Stimulated activated CD4-positive, alpha-beta T cell treated with anti-CD3 and anti-CD28 coated beads, Interleukin-2, amount 100 ng/mL, for 48 hours (primary cell): Measurements from ENCODE around the gene LIN9.

ENCODE experiments used
- DNase-seq, 2 donors: peaks; one replicate each; pipeline ENCODE4 v3.0.0-alpha.2; 2020

LIN9 gene

GRCh38 chr1:226318471-226318870 is 9.5 kb upstream of the LIN9 start:
- no peak for DNase-seq

- no peak for DNase-seq
Observed at GRCh38 chr1:226314055-226314454, 5.1 kb upstream of the LIN9 start.

GRCh38 chr1:226312065-226312464 is 3.1 kb upstream of the LIN9 start:
- DNase-seq: no peak

GRCh38 chr1:226311376-226311775 is 2.4 kb upstream of the LIN9 start:
- no peak for DNase-seq

- DNase-seq: no peak
Observed at GRCh38 chr1:226310637-226311195, 1.8 kb upstream of the LIN9 start.

- DNase-seq: no peak
Observed at GRCh38 chr1:226310245-226310540, 1.2 kb upstream of the LIN9 start.

GRCh38 chr1:226309398-226310244 is 657 bp upstream of the LIN9 start:
- DNase-seq: no peak

GRCh38 chr1:226308166-226308722 is 720 bp downstream of the LIN9 start:
- DNase-seq: peak; percentile 10 to 28

- DNase-seq: no peak
Observed at GRCh38 chr1:226306425-226306824, 2.5 kb downstream of the LIN9 start.

- no peak for DNase-seq
Observed at GRCh38 chr1:226305184-226305583, 3.8 kb downstream of the LIN9 start.

- no peak for DNase-seq
Observed at GRCh38 chr1:226304291-226304955, 4.5 kb downstream of the LIN9 start.

GRCh38 chr1:226302731-226303130 is 6.2 kb downstream of the LIN9 start:
- no peak for DNase-seq

GRCh38 chr1:226296911-226297310 is 12.1 kb downstream of the LIN9 start:
- no peak for DNase-seq

- no peak for DNase-seq
Observed at GRCh38 chr1:226293553-226293920, 15.4 kb downstream of the LIN9 start.

- DNase-seq: no peak
Observed at GRCh38 chr1:226292874-226293552, 16.0 kb downstream of the LIN9 start.

GRCh38 chr1:226287587-226287986 is 21.4 kb downstream of the LIN9 start:
- DNase-seq: no peak

- no peak for DNase-seq
Observed at GRCh38 chr1:226281058-226281457, 27.9 kb downstream of the LIN9 start.

- DNase-seq: no peak
Observed at GRCh38 chr1:226279498-226279897, 29.5 kb downstream of the LIN9 start.

GRCh38 chr1:226277897-226278296 is 31.1 kb downstream of the LIN9 start:
- no peak for DNase-seq

- DNase-seq: no peak
Observed at GRCh38 chr1:226276987-226277386, 32.0 kb downstream of the LIN9 start.

GRCh38 chr1:226276077-226276682 is 32.8 kb downstream of the LIN9 start:
- DNase-seq: no peak

- DNase-seq: no peak
Observed at GRCh38 chr1:226274138-226274537, 34.8 kb downstream of the LIN9 start.
